Astrocyte of the spinal cord (primary cell): Measurements from ENCODE around the gene EGFL8.
"Not testable (repeated sequence)": the region's sequence is repeated elsewhere in the genome, so short reads cannot be mapped to it uniquely, and the experiment has no call there.

Experiments
- DNase-seq: peaks from one replicate; pipeline ENCODE4 v3.0.0; 2011; ENCODE audit warnings: low read depth, low spot score
- H3K4me3 ChIP-seq: 2 replicates; pipeline ENCODE4 v1.5.1; 2011; ENCODE audit warnings: low read depth, mild to moderate bottlenecking, low read length, moderate library complexity
- in situ Hi-C: cut with HindIII; loops from 2 replicates; pipeline ENCODE4 v1.10.0; 2017; ENCODE audit warnings: low sequenced_read_pairs
- TF ChIP-seq, protein P1 (sequence below): IDR thresholded peaks from 2 replicates; pipeline ENCODE4 v1.5.1; 2012; ENCODE audit warnings: low read depth, mild to moderate bottlenecking, low read length, inconsistent platforms

EGFL8 gene

GRCh38 chr6:32140420-32141046 lies 23.9 kb upstream of the EGFL8 start:
- in situ Hi-C loops: no loop called here
- TF ChIP-seq, protein P1, sequence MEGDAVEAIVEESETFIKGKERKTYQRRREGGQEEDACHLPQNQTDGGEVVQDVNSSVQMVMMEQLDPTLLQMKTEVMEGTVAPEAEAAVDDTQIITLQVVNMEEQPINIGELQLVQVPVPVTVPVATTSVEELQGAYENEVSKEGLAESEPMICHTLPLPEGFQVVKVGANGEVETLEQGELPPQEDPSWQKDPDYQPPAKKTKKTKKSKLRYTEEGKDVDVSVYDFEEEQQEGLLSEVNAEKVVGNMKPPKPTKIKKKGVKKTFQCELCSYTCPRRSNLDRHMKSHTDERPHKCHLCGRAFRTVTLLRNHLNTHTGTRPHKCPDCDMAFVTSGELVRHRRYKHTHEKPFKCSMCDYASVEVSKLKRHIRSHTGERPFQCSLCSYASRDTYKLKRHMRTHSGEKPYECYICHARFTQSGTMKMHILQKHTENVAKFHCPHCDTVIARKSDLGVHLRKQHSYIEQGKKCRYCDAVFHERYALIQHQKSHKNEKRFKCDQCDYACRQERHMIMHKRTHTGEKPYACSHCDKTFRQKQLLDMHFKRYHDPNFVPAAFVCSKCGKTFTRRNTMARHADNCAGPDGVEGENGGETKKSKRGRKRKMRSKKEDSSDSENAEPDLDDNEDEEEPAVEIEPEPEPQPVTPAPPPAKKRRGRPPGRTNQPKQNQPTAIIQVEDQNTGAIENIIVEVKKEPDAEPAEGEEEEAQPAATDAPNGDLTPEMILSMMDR: no peak
- DNase-seq: no peak
- no peak overlapping the region for H3K4me3 ChIP-seq

- H3K4me3 ChIP-seq, DNase-seq, in situ Hi-C loops: not testable (repeated sequence)
These were observed 20.2 kb upstream of the EGFL8 start for GRCh38 chr6:32144238-32144637.

GRCh38 chr6:32146287-32146686 lies 18.1 kb upstream of the EGFL8 start:
- in situ Hi-C loops: no loop called here

DNA sequence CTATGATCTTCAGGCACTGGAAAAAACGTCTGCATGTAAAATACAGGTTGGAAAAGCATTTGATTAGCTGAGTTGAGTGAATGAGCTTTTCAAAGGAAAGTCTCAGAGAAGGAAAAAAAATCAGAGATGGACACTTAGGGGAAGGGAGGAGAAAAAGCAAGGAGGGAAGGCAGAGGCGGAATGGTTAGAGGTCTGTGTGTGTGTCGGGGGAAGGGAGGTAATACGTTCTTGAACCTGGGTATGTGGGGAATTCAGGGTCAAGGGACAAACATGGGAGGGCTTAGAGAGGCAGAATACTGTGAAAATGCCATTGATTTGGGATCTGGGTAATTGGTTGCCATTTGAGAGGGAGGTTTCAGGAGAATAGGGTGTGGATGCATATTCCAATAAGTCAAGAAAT lies 17.7 kb upstream of the EGFL8 start:
- no peak overlapping the region for H3K4me3 ChIP-seq
- in situ Hi-C loops: no loop called here
- DNase-seq: no peak
- TF ChIP-seq, protein P1: no peak

More at GRCh38 chr6:32146287-32146686, 18.1 kb upstream of the EGFL8 start:
- TF ChIP-seq, protein P1: no peak
- no peak for DNase-seq
- H3K4me3 ChIP-seq: no peak overlapping the region

DNA sequence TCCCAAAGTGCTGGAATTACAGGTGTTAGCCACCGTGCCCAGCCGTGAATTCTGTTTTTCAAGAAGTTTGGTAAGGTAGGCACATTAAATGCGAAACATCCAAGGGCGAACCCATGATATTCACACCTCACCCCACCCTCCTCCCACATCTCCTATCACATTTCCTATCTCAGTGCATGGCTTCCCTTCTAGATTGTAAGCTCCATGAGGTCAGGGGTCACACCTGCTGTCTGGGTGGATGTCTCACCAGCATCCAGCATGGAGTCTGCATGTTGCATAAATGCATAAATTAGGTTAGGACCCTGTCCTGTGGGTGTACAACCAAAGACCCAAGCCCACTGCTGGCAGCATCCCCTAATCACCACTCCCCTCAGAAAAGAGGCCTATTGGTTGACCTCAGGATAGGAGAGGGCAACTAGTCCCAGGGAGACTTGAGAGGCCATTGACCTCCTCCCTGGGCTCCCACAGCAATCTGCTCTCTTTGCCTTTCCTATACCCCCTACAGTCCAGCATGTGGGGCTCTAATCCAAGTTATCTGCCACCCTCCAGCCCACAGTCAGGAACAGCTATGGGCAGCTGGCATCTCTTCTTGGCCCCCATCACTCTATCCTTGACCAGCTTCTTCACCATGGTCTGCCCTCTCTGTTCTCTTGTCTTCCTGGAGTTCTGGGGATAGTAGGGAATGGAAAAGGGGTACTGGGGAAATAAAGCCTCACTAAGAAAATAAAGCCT lies 16.8 kb upstream of the EGFL8 start:
- DNase-seq: no peak
- in situ Hi-C loops: no loop called here
- TF ChIP-seq, protein P1: no peak
- no peak overlapping the region for H3K4me3 ChIP-seq

DNA sequence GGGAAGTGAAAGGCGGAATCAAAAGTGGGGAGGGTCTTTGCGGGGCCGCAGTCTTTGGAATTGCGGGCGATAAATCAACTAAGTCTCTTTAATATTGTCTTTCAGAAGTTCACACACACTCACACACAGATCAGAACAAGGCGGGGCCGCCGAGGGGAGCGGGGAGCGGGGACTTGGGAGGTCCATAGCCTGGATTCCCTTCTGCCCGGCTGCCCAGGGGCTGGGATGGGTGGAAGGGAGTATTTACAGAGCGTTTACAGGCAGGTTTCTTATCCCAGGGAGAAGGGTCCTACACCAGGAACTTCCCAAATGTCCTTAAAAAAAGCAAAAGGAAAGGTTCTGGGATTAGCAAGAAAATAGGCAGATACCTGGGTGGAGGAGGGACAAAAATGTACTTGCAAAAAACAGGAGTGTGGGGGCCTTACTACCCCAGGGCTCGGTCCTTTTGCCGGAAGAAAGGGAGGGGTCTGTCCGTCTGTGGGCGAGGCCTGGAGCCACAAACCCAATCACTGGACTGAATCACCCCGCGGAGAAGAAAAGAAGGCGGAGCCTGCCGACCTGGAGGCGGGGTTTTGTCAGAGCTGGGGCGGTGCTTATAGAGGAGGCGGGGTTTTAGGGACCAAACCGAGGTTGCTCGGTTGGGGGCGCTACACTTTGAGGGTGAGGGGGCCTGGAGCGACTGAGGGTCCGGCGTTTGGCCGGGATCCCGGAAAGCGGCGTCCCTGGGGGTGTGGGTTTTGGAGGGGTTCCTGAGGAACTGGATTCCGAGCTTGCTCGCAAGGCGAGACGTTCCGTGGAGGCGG lies 15.9 kb upstream of the EGFL8 start:
- peak overlapping the region; percentile 32 for H3K4me3 ChIP-seq
- peak; percentile 60 for DNase-seq
- in situ Hi-C loops: no loop called here
- TF ChIP-seq, protein P1: peak; percentile 35
